HG02798 (cell line): Measurements from ENCODE around the gene MKX.

Experiments
- ATAC-seq: cut with Tn5 transposase; IDR thresholded peaks from one replicate; pipeline ENCODE4 v1.9.1; 2021; ENCODE audit warnings: mild to moderate bottlenecking; ENCODE audit not compliant: unreplicated experiment, poor library complexity

MKX gene

GRCh38 chr10:27745732-27746396, at the start of gene MKX:
TSS of gene MKX (minus strand) at chr10:27745819. CDS start at chr10:27743415, 2,404 bp downstream.
- ATAC-seq = no peak

GRCh38 chr10:27794157-27794556, 48.5 kb upstream of the MKX start:
- ATAC-seq = no peak

- no peak for ATAC-seq
Measured at GRCh38 chr10:27792216-27792615, 46.6 kb upstream of the MKX start.

- ATAC-seq = no peak
Measured at GRCh38 chr10:27784272-27784671, 38.7 kb upstream of the MKX start.

- no peak for ATAC-seq
Measured at GRCh38 chr10:27783660-27784059, 38.0 kb upstream of the MKX start.

- no peak for ATAC-seq
Measured at GRCh38 chr10:27779462-27780015, 33.9 kb upstream of the MKX start.

GRCh38 chr10:27774831-27775230, 29.2 kb upstream of the MKX start:
- ATAC-seq = no peak

- no peak for ATAC-seq
Measured at GRCh38 chr10:27771231-27771630, 25.6 kb upstream of the MKX start.

- no peak for ATAC-seq
Measured at GRCh38 chr10:27770181-27770580, 24.6 kb upstream of the MKX start.

GRCh38 chr10:27760867-27761266, 15.2 kb upstream of the MKX start:
- ATAC-seq = no peak

GRCh38 chr10:27759483-27760272, 14.1 kb upstream of the MKX start:
- no peak for ATAC-seq

GRCh38 chr10:27752673-27753237, 7.1 kb upstream of the MKX start:
- ATAC-seq = no peak

GRCh38 chr10:27748601-27749000, 3.0 kb upstream of the MKX start:
- ATAC-seq = no peak

- ATAC-seq = no peak
Measured at GRCh38 chr10:27747096-27747451, 1.5 kb upstream of the MKX start.

- ATAC-seq = no peak
Measured at GRCh38 chr10:27746397-27747095, 927 bp upstream of the MKX start.

- no peak for ATAC-seq
Measured at GRCh38 chr10:27744802-27745731, 552 bp downstream of the MKX start.

GRCh38 chr10:27743877-27744801, 1.5 kb downstream of the MKX start:
- no peak for ATAC-seq

GRCh38 chr10:27743012-27743876, 2.4 kb downstream of the MKX start:
- no peak for ATAC-seq
